HepG2 (cell line): Measurements from ENCODE around the gene RHOBTB1. TPM values are rescaled to one million over a fixed set of nuclear protein-coding genes. Genes with fewer than 3 reads are reported as not detected.

Experiments used
- ATAC-seq: fragments of 200-7000 bp; cut with Tn5 transposase; 3 replicates; pipeline ENCODE4 v1.9.1; 2020; ENCODE audit warnings: mild to moderate bottlenecking, moderate library complexity
- BruUV-seq: library from RNA; stranded (reverse); fragments of 400-500 nt; replicated peaks from 2 replicates; lab custom pipeline; 2021; lab: Mats Ljungman, UMichigan
- CTCF ChIA-PET: fragments of 300-600 bp; formaldehyde crosslinking; extraction: SDS; loops from one replicate; lab custom pipeline; 2021; ENCODE audit warnings: low total read pairs, inconsistent platforms, low intra/inter-chr PET ratio; lab: Yijun Ruan, JAX
- POLR2A ChIA-PET: fragments of 350-600 bp; sonication (Branson Sonifier 250); formaldehyde crosslinking; loops from one replicate; lab custom pipeline; 2020; ENCODE audit warnings: antibody characterized with exemption, inconsistent platforms; lab: Yijun Ruan, JAX
- DNase-seq: peaks from one replicate; pipeline ENCODE4 v3.0.0-alpha.2; 2015; ENCODE audit warnings: low spot score
- FAIRE-seq: peaks from 3 replicates; lab custom pipeline; 2011; peaks lifted over from hg19 to GRCh38; lab: Jason Lieb, UNC
- H2AFZ ChIP-seq: one replicate; pipeline ENCODE4 v1.6.1; 2011; ENCODE audit warnings: low read length, inconsistent platforms
- H3K27ac ChIP-seq: fragments of 300-600 bp; 3 replicates; pipeline ENCODE4 v1.8.0; 2011; ENCODE audit warnings: mixed run types, mild to moderate bottlenecking, mixed read lengths, low read length, inconsistent platforms; ENCODE audit not compliant: insufficient read depth; ENCODE audit errors: extremely low read length
- H3K27me3 ChIP-seq, 2 experiments: fragments of 200-600 bp in 1 of 2; 2 replicates in 1 of 2; 3 replicates in 1 of 2; pipeline versions ENCODE4 v1.6.0 to v1.8.0; 2011; ENCODE audit warnings: low read length in 2 of 2, mild to moderate bottlenecking in 2 of 2, moderate library complexity in 2 of 2, inconsistent platforms in 1 of 2; ENCODE audit not compliant: insufficient read depth in 2 of 2, control insufficient read depth in 1 of 2
- H3K36me3 ChIP-seq, 2 experiments: fragments of 200-600 bp in 1 of 2; replicated peaks in 1 of 2; 2 replicates in 1 of 2; 3 replicates in 1 of 2; pipeline versions ENCODE4 v1.5.1 to v1.8.0; 2011; ENCODE audit warnings: low read length in 2 of 2, inconsistent platforms in 1 of 2; ENCODE audit not compliant: insufficient read depth in 2 of 2, control insufficient read depth in 1 of 2
- H3K4me1 ChIP-seq: 2 replicates; pipeline ENCODE4 v1.5.1; 2012; ENCODE audit warnings: low read length, inconsistent platforms; ENCODE audit not compliant: insufficient read depth
- H3K4me2 ChIP-seq: 2 replicates; pipeline ENCODE4 v1.6.0; 2011; ENCODE audit warnings: low read depth, low read length, inconsistent platforms
- H3K4me3 ChIP-seq, 3 experiments: fragments of 200-600 bp in 1 of 3; sonication (generic), shearing (Covaris generic) in 1 of 3; replicated peaks in 1 of 3; 2 replicates each; pipeline ENCODE4 v1.5.1; 2011 to 2016; ENCODE audit warnings: low read length in 3 of 3, inconsistent platforms in 2 of 3, low read depth in 2 of 3, mild to moderate bottlenecking in 2 of 3, control low read depth in 1 of 3, mixed read lengths in 1 of 3; ENCODE audit not compliant: insufficient read depth in 1 of 3
- H3K79me2 ChIP-seq: one replicate; pipeline ENCODE4 v1.6.1; 2011; ENCODE audit warnings: low read length, inconsistent platforms; ENCODE audit not compliant: insufficient read depth
- H3K9ac ChIP-seq: 2 replicates; pipeline ENCODE4 v1.6.0; 2011; ENCODE audit warnings: mild to moderate bottlenecking, low read depth, low read length, inconsistent platforms; ENCODE audit not compliant: insufficient read depth
- H3K9me3 ChIP-seq: 2 replicates; pipeline ENCODE4 v1.5.1; 2012; ENCODE audit warnings: mild to moderate bottlenecking, low read length
- H4K20me1 ChIP-seq: 2 replicates; pipeline ENCODE4 v1.6.0; 2011; ENCODE audit warnings: inconsistent platforms, mild to moderate bottlenecking, low read length, moderate library complexity; ENCODE audit not compliant: insufficient read depth
- KLF11 ChIP-seq: IDR thresholded peaks from 2 replicates; pipeline ENCODE4 v1.6.1; 2016; ENCODE audit warnings: missing compliant biosample characterization
- KMT2A ChIP-seq: sonication (generic); formaldehyde crosslinking; IDR thresholded peaks from 2 replicates; pipeline ENCODE4 v1.4.0; 2020; ENCODE audit warnings: missing genetic modification reagents
- NBN ChIP-seq: fragments of 450-650 bp; conservative IDR thresholded peaks from 2 replicates; pipeline ENCODE4 v1.6.1; 2017
- RBFOX2 ChIP-seq: fragments of 200-400 bp; formaldehyde crosslinking; IDR thresholded peaks from 2 replicates; pipeline ENCODE4 v1.6.1; 2017; ENCODE audit warnings: low read depth, mild to moderate bottlenecking, low read length
- TAF15 ChIP-seq: fragments of 200-400 bp; formaldehyde crosslinking; IDR thresholded peaks from one replicate; pipeline ENCODE4 v1.6.1; 2018; ENCODE audit warnings: mild to moderate bottlenecking, low read depth, low read length; ENCODE audit not compliant: poor library complexity, severe bottlenecking
- TGIF2 ChIP-seq: IDR thresholded peaks from 2 replicates; pipeline ENCODE4 v1.6.1; 2016; ENCODE audit warnings: control low read depth, missing compliant biosample characterization
- ZNF225 ChIP-seq: sonication (generic); formaldehyde crosslinking; IDR thresholded peaks from 2 replicates; pipeline ENCODE4 v1.4.0; 2020; ENCODE audit warnings: mild to moderate bottlenecking, missing genetic modification reagents
- ZNF7 ChIP-seq: IDR thresholded peaks from 2 replicates; pipeline ENCODE4 v1.6.1; 2016; ENCODE audit warnings: missing biosample characterization, missing genetic modification reagents
- WGBS: methylation state at CpG from one replicate; pipeline ENCODE4 v1.1.6; 2017; ENCODE audit warnings: low lambda C conversion rate; 5-methylcytosine and 5-hydroxymethylcytosine counted together
- in situ Hi-C: cut with HindIII; loops from 2 replicates; pipeline ENCODE4 v1.10.0; 2017; ENCODE audit warnings: low pct_unique_long_range_greater_than_20kb; ENCODE audit not compliant: extremely low pct_ligation_motif_present
- intact Hi-C: fragments of 100-400 bp; cut with micrococcal nuclease; formaldehyde crosslinking; loops from one replicate; pipeline ENCODE4 v1.10.0; 2022; ENCODE audit not compliant: unreplicated experiment
- polyA plus RNA-seq, 8 experiments: library from polyadenylated mRNA; depleted of rRNA in 3 of 8; stranded (reverse) in 7 of 8; unstranded in 1 of 8; fragments of >200 nt; fragmentation: Illumina TruSeq in 4 of 8; extraction: Trizol in 4 of 8; gene quantifications; 2 replicates each; pipeline versions ENCODE4 v1.2.1 to v1.2.3, GENCODE V29; 2011 to 2016; ENCODE audit warnings: low read depth in 4 of 8, missing spikeins in 1 of 8, mixed read lengths in 1 of 8; ENCODE audit not compliant: insufficient read depth in 1 of 8
- total RNA-seq, 5 experiments: library from RNA; depleted of rRNA; stranded (reverse); fragments of >200 nt; fragmentation: Illumina TruSeq; extraction: Trizol; gene quantifications; 2 replicates each; pipeline ENCODE4 v1.2.3, GENCODE V29; 2016; ENCODE audit warnings: low read depth in 1 of 5
- TF ChIP-seq, protein P1 (sequence below): sonication (generic); formaldehyde crosslinking; IDR thresholded peaks from 2 replicates; pipeline ENCODE4 v1.4.0; 2020; ENCODE audit warnings: missing genetic modification reagents
- TF ChIP-seq, protein P2 (sequence below): sonication (generic); formaldehyde crosslinking; IDR thresholded peaks from 2 replicates; pipeline ENCODE4 v1.8.0; 2022; ENCODE audit warnings: mild to moderate bottlenecking, missing genetic modification reagents, borderline replicate concordance
- TF ChIP-seq, protein P3 (sequence below): sonication (generic); formaldehyde crosslinking; IDR thresholded peaks from 2 replicates; pipeline ENCODE4 v1.4.0; 2020; ENCODE audit warnings: missing genetic modification reagents
- TF ChIP-seq, protein P4 (sequence below): fragments of 450-650 bp; IDR thresholded peaks from 2 replicates; pipeline ENCODE4 v1.6.1; 2017

Gene RHOBTB1
- total and polyA plus RNA-seq, 2 of the 13 experiments (the other 11 are each of a cell fraction or from before 2014, with no cell fraction given) = 18.8 to 59.5 TPM

DNA sequence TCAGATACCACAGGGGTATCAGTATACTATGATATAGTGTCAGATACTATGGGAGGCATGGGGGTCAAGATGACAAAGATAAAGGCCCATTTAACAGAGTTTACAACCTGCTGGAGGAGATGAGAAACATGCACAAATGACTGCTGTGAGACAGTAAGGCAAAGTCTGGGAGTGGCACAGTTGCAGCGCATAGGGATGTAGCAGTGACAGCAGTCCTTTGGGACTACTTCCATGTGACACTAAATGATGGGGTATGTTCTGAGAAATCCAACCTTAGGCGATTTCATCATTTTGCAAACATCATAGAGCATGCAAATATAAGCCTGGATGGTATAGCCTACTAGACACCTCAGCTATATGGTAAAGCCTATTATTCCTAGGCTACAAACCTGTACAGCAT is 108.9 kb downstream of the RHOBTB1 start:
- H4K20me1 ChIP-seq = no peaks in the 10 kb centered on the region
- CTCF ChIA-PET = no interaction called here

DNA sequence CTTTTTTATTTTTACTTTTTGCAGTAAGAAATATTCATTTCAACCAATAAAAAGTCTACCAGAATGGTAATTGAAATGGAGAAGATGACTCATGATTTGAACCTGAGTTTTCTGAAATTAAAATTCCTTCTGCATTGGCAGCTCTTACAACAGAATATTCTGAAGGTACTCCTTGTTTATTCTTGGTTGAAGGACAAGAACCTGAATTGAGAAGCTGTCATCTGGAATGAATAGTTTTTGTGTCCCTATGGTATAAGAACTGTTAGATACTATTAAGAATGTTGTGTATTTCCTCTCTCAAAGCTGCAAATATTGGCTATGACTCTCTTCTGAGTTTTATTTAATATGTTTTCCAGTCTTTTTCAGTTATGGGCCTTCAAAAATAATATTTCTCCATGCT is 109.6 kb downstream of the RHOBTB1 start:
- in situ Hi-C loops = no loop called here
- Histone ChIP-seq H4K20me1 (no peaks in the 10 kb centered on the region), H3K36me3 (no peaks in the 10 kb centered on the region), H3K4me1 (no peaks in the 10 kb centered on the region), H3K27me3 (no peaks in the 10 kb centered on the region; a peak in 1 of 5 replicates), H3K9ac (no peak overlapping the region), H2AFZ (no peak overlapping the region), H3K27ac (no peak overlapping the region), H3K4me3 (no peak overlapping the region), H3K4me2 (no peak overlapping the region), H3K9me3 (no peaks in the 10 kb centered on the region), H3K79me2 (no peaks in the 10 kb centered on the region)
- intact Hi-C loops = no loop called here
- CTCF ChIA-PET = no interaction called here
- FAIRE-seq = no peak
- BruUV-seq = no TSS peak
- ATAC-seq = no peak
- POLR2A ChIA-PET = no interaction called here
- no peak for DNase-seq
- TF ChIP-seq, protein P1, sequence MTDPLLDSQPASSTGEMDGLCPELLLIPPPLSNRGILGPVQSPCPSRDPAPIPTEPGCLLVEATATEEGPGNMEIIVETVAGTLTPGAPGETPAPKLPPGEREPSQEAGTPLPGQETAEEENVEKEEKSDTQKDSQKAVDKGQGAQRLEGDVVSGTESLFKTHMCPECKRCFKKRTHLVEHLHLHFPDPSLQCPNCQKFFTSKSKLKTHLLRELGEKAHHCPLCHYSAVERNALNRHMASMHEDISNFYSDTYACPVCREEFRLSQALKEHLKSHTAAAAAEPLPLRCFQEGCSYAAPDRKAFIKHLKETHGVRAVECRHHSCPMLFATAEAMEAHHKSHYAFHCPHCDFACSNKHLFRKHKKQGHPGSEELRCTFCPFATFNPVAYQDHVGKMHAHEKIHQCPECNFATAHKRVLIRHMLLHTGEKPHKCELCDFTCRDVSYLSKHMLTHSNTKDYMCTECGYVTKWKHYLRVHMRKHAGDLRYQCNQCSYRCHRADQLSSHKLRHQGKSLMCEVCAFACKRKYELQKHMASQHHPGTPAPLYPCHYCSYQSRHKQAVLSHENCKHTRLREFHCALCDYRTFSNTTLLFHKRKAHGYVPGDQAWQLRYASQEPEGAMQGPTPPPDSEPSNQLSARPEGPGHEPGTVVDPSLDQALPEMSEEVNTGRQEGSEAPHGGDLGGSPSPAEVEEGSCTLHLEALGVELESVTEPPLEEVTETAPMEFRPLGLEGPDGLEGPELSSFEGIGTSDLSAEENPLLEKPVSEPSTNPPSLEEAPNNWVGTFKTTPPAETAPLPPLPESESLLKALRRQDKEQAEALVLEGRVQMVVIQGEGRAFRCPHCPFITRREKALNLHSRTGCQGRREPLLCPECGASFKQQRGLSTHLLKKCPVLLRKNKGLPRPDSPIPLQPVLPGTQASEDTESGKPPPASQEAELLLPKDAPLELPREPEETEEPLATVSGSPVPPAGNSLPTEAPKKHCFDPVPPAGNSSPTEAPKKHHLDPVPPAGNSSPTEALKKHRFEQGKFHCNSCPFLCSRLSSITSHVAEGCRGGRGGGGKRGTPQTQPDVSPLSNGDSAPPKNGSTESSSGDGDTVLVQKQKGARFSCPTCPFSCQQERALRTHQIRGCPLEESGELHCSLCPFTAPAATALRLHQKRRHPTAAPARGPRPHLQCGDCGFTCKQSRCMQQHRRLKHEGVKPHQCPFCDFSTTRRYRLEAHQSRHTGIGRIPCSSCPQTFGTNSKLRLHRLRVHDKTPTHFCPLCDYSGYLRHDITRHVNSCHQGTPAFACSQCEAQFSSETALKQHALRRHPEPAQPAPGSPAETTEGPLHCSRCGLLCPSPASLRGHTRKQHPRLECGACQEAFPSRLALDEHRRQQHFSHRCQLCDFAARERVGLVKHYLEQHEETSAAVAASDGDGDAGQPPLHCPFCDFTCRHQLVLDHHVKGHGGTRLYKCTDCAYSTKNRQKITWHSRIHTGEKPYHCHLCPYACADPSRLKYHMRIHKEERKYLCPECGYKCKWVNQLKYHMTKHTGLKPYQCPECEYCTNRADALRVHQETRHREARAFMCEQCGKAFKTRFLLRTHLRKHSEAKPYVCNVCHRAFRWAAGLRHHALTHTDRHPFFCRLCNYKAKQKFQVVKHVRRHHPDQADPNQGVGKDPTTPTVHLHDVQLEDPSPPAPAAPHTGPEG (CRISPR knock-in tag) = no peak
- TF ChIP-seq KLF11 (CRISPR knock-in tag) (no peak), KMT2A (CRISPR knock-in tag) (no peak)
- TF ChIP-seq, protein P2, sequence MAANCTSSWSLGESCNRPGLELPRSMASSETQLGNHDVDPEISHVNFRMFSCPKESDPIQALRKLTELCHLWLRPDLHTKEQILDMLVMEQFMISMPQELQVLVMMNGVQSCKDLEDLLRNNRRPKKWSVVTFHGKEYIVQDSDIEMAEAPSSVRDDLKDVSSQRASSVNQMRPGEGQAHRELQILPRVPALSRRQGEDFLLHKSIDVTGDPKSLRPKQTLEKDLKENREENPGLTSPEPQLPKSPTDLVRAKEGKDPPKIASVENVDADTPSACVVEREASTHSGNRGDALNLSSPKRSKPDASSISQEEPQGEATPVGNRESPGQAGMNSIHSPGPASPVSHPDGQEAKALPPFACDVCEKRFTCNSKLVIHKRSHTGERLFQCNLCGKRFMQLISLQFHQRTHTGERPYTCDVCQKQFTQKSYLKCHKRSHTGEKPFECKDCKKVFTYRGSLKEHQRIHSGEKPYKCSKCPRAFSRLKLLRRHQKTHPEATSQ (CRISPR knock-in tag) = no peak
- TF ChIP-seq, protein P3, sequence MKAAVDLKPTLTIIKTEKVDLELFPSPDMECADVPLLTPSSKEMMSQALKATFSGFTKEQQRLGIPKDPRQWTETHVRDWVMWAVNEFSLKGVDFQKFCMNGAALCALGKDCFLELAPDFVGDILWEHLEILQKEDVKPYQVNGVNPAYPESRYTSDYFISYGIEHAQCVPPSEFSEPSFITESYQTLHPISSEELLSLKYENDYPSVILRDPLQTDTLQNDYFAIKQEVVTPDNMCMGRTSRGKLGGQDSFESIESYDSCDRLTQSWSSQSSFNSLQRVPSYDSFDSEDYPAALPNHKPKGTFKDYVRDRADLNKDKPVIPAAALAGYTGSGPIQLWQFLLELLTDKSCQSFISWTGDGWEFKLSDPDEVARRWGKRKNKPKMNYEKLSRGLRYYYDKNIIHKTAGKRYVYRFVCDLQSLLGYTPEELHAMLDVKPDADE (CRISPR knock-in tag) = no peak

More for the DNA sequence above, 108.9 kb downstream of the RHOBTB1 start:
- POLR2A ChIA-PET = no interaction called here
- no peak overlapping the region for H3K27ac ChIP-seq
- TF ChIP-seq RBFOX2 = no peak
- TF ChIP-seq TGIF2 = no peak
- TF ChIP-seq ZNF225 (CRISPR knock-in tag) = no peak
- TF ChIP-seq ZNF7 (CRISPR knock-in tag) = no peak
- TF ChIP-seq, protein P4, sequence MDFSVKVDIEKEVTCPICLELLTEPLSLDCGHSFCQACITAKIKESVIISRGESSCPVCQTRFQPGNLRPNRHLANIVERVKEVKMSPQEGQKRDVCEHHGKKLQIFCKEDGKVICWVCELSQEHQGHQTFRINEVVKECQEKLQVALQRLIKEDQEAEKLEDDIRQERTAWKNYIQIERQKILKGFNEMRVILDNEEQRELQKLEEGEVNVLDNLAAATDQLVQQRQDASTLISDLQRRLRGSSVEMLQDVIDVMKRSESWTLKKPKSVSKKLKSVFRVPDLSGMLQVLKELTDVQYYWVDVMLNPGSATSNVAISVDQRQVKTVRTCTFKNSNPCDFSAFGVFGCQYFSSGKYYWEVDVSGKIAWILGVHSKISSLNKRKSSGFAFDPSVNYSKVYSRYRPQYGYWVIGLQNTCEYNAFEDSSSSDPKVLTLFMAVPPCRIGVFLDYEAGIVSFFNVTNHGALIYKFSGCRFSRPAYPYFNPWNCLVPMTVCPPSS = no peak
- no peak for TF ChIP-seq NBN
- TF ChIP-seq TAF15 = no peak
- TF ChIP-seq, all 625 proteins: peak for 0
- WGBS = 50% methylated on average over 2 of the region's 2 CpGs
- Histone ChIP-seq H3K79me2 (no peaks in the 10 kb centered on the region), H3K9me3 (no peaks in the 10 kb centered on the region), H3K36me3 (no peaks in the 10 kb centered on the region), H3K4me1 (no peaks in the 10 kb centered on the region), H3K27me3 (no peaks in the 10 kb centered on the region; a peak in 1 of 5 replicates), H2AFZ (no peak overlapping the region), H3K9ac (no peak overlapping the region), H3K4me2 (no peak overlapping the region), H3K4me3 (no peak overlapping the region)
- BruUV-seq = no TSS peak
- ATAC-seq (no peak), FAIRE-seq (no peak), DNase-seq (no peak)
- in situ Hi-C loops = no loop called here
- intact Hi-C loops = no loop called here
